GM12878 (cell line): ENCODE results near the gene DNAJC22. TPM values are rescaled to one million over a fixed set of nuclear protein-coding genes. Genes with fewer than 3 reads are reported as not detected.

Source experiments
- ATAC-seq: fragments of 200-7000 bp; cut with Tn5 transposase; 3 replicates; pipeline ENCODE4 v1.9.1; 2020; ENCODE audit warnings: mild to moderate bottlenecking, moderate library complexity
- BruUV-seq: library from RNA; stranded (reverse); fragments of 400-500 nt; replicated peaks from 2 replicates; lab custom pipeline; 2021; lab: Mats Ljungman, UMichigan
- CTCF ChIA-PET: fragments of 300-600 bp; sonication (Branson Sonifier 250); formaldehyde crosslinking; extraction: SDS; loops from one replicate; lab custom pipeline; 2021; ENCODE audit warnings: inconsistent platforms; lab: Yijun Ruan, JAX
- POLR2A ChIA-PET: fragments of 350-600 bp; formaldehyde crosslinking; extraction: SDS; loops from one replicate; lab custom pipeline; 2021; ENCODE audit warnings: inconsistent platforms; lab: Charles Lee
- RAD21 ChIA-PET: fragments of 300-600 bp; sonication (Branson Sonifier 250); formaldehyde crosslinking; loops from one replicate; lab custom pipeline; 2023; ENCODE audit warnings: antibody characterized with exemption; ENCODE audit not compliant: unreplicated experiment; lab: Charles Lee
- SMC1A ChIA-PET: fragments of 300-600 bp; sonication (Branson Sonifier 250); formaldehyde crosslinking; loops from one replicate; lab custom pipeline; 2023; ENCODE audit not compliant: unreplicated experiment, uncharacterized antibody; lab: Charles Lee
- DNase-seq: peaks from one replicate; pipeline ENCODE4 v3.0.0-alpha.2; 2011; ENCODE audit warnings: low read depth, low spot score
- FAIRE-seq: peaks from 3 replicates; lab custom pipeline; 2011; peaks lifted over from hg19 to GRCh38; lab: Jason Lieb, UNC
- H2AFZ ChIP-seq: 2 replicates; pipeline ENCODE4 v1.6.0; 2011; ENCODE audit warnings: low read depth, low read length, control low read depth; ENCODE audit not compliant: control insufficient read depth
- H3K27ac ChIP-seq: 2 replicates; pipeline ENCODE4 v1.5.1; 2011; ENCODE audit warnings: control low read depth; ENCODE audit not compliant: control insufficient read depth, insufficient read depth
- H3K27me3 ChIP-seq, 2 experiments: replicated peaks in 1 of 2; 2 replicates each; pipeline versions ENCODE4 v1.6.0 to v1.6.1; 2011; ENCODE audit warnings: low read length in 1 of 2; ENCODE audit not compliant: control insufficient read depth in 2 of 2, insufficient read depth in 2 of 2
- H3K36me3 ChIP-seq, 2 experiments: 2 replicates each; pipeline ENCODE4 v1.5.1; 2011; ENCODE audit warnings: low read length in 1 of 2; ENCODE audit not compliant: control insufficient read depth in 2 of 2, insufficient read depth in 2 of 2
- H3K4me1 ChIP-seq: 2 replicates; pipeline ENCODE4 v1.6.1; 2011; ENCODE audit warnings: mild to moderate bottlenecking, low read length, moderate library complexity, mixed read lengths; ENCODE audit not compliant: control insufficient read depth, insufficient read depth
- H3K4me2 ChIP-seq: 2 replicates; pipeline ENCODE4 v1.6.0; 2011; ENCODE audit warnings: control low read depth; ENCODE audit not compliant: control insufficient read depth, insufficient read depth
- H3K4me3 ChIP-seq: fragments of 200-600 bp; sonication (generic); 2 replicates; pipeline ENCODE4 v1.5.1; 2016
- H3K79me2 ChIP-seq: 2 replicates; pipeline ENCODE4 v1.6.0; 2011; ENCODE audit warnings: low read length; ENCODE audit not compliant: control insufficient read depth, insufficient read depth
- H3K9ac ChIP-seq: 2 replicates; pipeline ENCODE4 v1.8.0; 2011; ENCODE audit warnings: low read length, control low read depth, mixed read lengths; ENCODE audit not compliant: control insufficient read depth, insufficient read depth
- H3K9me3 ChIP-seq: replicated peaks from 3 replicates; pipeline ENCODE4 v1.5.1; 2011; ENCODE audit warnings: mild to moderate bottlenecking, low read length; ENCODE audit not compliant: control insufficient read depth, insufficient read depth
- H4K20me1 ChIP-seq: 2 replicates; pipeline ENCODE4 v1.6.0; 2011; ENCODE audit not compliant: control insufficient read depth, insufficient read depth
- BRCA1 ChIP-seq: IDR thresholded peaks from 2 replicates; pipeline ENCODE4 v1.6.1; 2011; ENCODE audit warnings: low read depth, low read length, improper control_type of control experiment
- CREB1 ChIP-seq: IDR thresholded peaks from 2 replicates; pipeline ENCODE4 v1.6.1; 2012; ENCODE audit warnings: low read depth, mild to moderate bottlenecking, inconsistent platforms
- ETV6 ChIP-seq, 2 experiments: fragments of 450-650 bp in 1 of 2; IDR thresholded peaks in 1 of 2; conservative IDR thresholded peaks in 1 of 2; 2 replicates each; pipeline ENCODE4 v1.6.1; 2014; ENCODE audit warnings: antibody characterized with exemption in 1 of 2, borderline replicate concordance in 1 of 2, low read depth in 1 of 2, mild to moderate bottlenecking in 1 of 2, moderate library complexity in 1 of 2
- EZH2 ChIP-seq: IDR thresholded peaks from 2 replicates; pipeline ENCODE4 v1.6.1; 2012; ENCODE audit warnings: low read depth, mild to moderate bottlenecking, control low read depth, inconsistent platforms, low read length, borderline replicate concordance; ENCODE audit not compliant: control insufficient read depth
- HDGF ChIP-seq: fragments of 450-650 bp; IDR thresholded peaks from 2 replicates; pipeline ENCODE4 v1.6.1; 2016; ENCODE audit warnings: antibody characterized with exemption
- JUNB ChIP-seq: IDR thresholded peaks from 2 replicates; pipeline ENCODE4 v1.6.1; 2016; ENCODE audit warnings: antibody characterized with exemption, mild to moderate bottlenecking
- MYB ChIP-seq: fragments of 150-350 bp; IDR thresholded peaks from 2 replicates; pipeline ENCODE4 v1.6.1; 2014; ENCODE audit warnings: mild to moderate bottlenecking, low read depth, low read length, borderline replicate concordance
- STAT3 ChIP-seq: IDR thresholded peaks from 2 replicates; pipeline ENCODE4 v1.6.1; 2011; ENCODE audit warnings: low read depth, low read length, improper control_type of control experiment
- YY1 ChIP-seq: IDR thresholded peaks from 2 replicates; pipeline ENCODE4 v1.6.1; 2011; ENCODE audit warnings: low read depth, mild to moderate bottlenecking, low read length
- WGBS: methylation state at CpG from one replicate; pipeline ENCODE4 v1.1.6; 2016; ENCODE audit warnings: low lambda C conversion rate; ENCODE audit not compliant: insufficient replicate concordance, insufficient coverage; ENCODE audit errors: missing lambda C conversion rate; 5-methylcytosine and 5-hydroxymethylcytosine counted together
- in situ Hi-C: fragments of 300-500 bp; cut with MboI; formaldehyde crosslinking; loops from 9 replicates; pipeline ENCODE4 v1.14.3; 2018; ENCODE audit warnings: mixed read lengths
- intact Hi-C: fragments of 100-400 bp; cut with micrococcal nuclease; formaldehyde crosslinking; loops from one replicate; pipeline ENCODE4 v1.14.2; 2022; ENCODE audit not compliant: unreplicated experiment
- polyA plus RNA-seq, 11 experiments: library from polyadenylated mRNA; depleted of rRNA in 4 of 11; unstranded in 6 of 11; stranded (reverse) in 5 of 11; fragments of >200 nt; fragmentation: Nextera tagmentation in 4 of 11; fragmentation: Illumina TruSeq in 1 of 11; extraction: Ambion mirVana in 4 of 11; extraction: Trizol in 1 of 11; gene quantifications; 1 replicate in 1 of 11; 2 replicates in 10 of 11; pipeline versions ENCODE4 v1.2.1 to v1.2.3, GENCODE V29; 2011 to 2016; ENCODE audit warnings: inconsistent platforms in 2 of 11, missing spikeins in 2 of 11, low read depth in 1 of 11
- total RNA-seq, 4 experiments: library from RNA; depleted of rRNA in 3 of 4; stranded (reverse); fragments of >200 nt in 3 of 4; fragmentation: Illumina TruSeq in 1 of 4; extraction: Trizol in 1 of 4; gene quantifications; 2 replicates each; pipeline versions ENCODE4 v1.2.1 to v1.2.3, GENCODE V29; 2013 to 2021
- TF ChIP-seq, protein P1 (sequence below): fragments of 450-650 bp; formaldehyde crosslinking; IDR thresholded peaks from 2 replicates; pipeline ENCODE4 v1.4.0; 2020; ENCODE audit warnings: mild to moderate bottlenecking, moderate library complexity
- TF ChIP-seq, protein P2 (sequence below), 3 experiments: IDR thresholded peaks in 2 of 3; conservative IDR thresholded peaks in 1 of 3; 2 replicates each; pipeline ENCODE4 v1.5.1; 2011; ENCODE audit warnings: low read depth in 3 of 3, low read length in 3 of 3, mild to moderate bottlenecking in 3 of 3, control low read depth in 2 of 3, moderate library complexity in 2 of 3, inconsistent platforms in 1 of 3, mixed read lengths in 1 of 3; ENCODE audit not compliant: control insufficient read depth in 2 of 3, insufficient read depth in 1 of 3; ENCODE audit errors: extremely low read depth in 1 of 3
- TF ChIP-seq, protein P3 (sequence below): fragments of 450-650 bp; IDR thresholded peaks from 2 replicates; pipeline ENCODE4 v1.6.1; 2018; ENCODE audit warnings: borderline replicate concordance, mild to moderate bottlenecking; ENCODE audit not compliant: partially characterized antibody
- TF ChIP-seq, protein P4 (sequence below): IDR thresholded peaks from 2 replicates; pipeline ENCODE4 v1.6.1; 2011; ENCODE audit warnings: mild to moderate bottlenecking, low read depth, low read length, moderate library complexity; ENCODE audit not compliant: insufficient replicate concordance

The DNAJC22 gene
- total and polyA plus RNA-seq, 10 of the 15 experiments (the other 5 are each of a cell fraction or from before 2014, with no cell fraction given) = 0.06 to 0.61 (median 0.13) TPM; not detected in 3

DNA sequence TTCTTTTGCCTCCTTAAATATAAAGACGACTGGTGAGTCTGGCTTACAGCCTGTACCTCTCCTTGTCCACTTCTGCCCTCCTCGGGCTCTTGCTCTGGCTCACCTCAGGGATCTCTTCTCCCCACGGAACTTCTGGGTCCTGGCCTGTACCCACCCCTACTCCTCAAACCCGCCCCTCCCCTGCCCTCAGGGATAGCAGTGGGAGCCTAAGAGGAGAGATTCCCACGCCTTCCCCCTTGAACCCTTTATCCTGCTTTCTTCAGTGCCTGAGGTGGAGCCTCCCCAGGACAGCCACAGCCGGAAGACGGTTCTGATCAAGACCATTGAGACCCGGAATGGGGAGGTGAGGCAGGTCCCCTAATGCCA lies 49.0 kb upstream of the DNAJC22 start:
- in situ Hi-C loops (no loop called here), intact Hi-C loops (no loop called here)
- no peak for ATAC-seq
- CTCF ChIA-PET = interaction anchor here (0.6 to 16.2 kb wide), 9 partner anchors 9 to 156 kb away, joined by 3 to 231 read pairs (median 6); partner anchors contain the start of genes DNAJC22 and TROAP
- no peak for FAIRE-seq
- no TSS peak for BruUV-seq
- Histone ChIP-seq H3K4me3 (no peak overlapping the region), H3K79me2 (no peaks in the 10 kb centered on the region), H3K9ac (no peak overlapping the region), H4K20me1 (no peaks in the 10 kb centered on the region), H2AFZ (no peak overlapping the region), H3K27me3 (peaks cover 19 to 20% of the 10 kb centered on the region in 2 experiments), H3K36me3 (no peaks in the 10 kb centered on the region), H3K4me1 (peaks cover 8% of the 10 kb centered on the region), H3K27ac (no peak overlapping the region), H3K9me3 (no peaks in the 10 kb centered on the region), H3K4me2 (peak overlapping the region; percentile 90)
- RAD21 ChIA-PET = interaction anchor here (1.0 to 1.7 kb wide), 5 partner anchors 9 to 60 kb away, joined by 4 to 8 read pairs (median 4); partner anchors contain the start of gene TROAP
- DNase-seq = no peak
- SMC1A ChIA-PET = interaction anchor here (1.0 kb wide), 1 partner anchor 9 kb away, joined by 4 read pairs; no protein-coding TSS in a partner anchor
- 10% methylated on average over 8 of the region's 8 CpGs for WGBS
- POLR2A ChIA-PET = no interaction called here
- TF ChIP-seq ETV6 (conservative IDR thresholded peaks at IDR 0.05 in 1 of 2, IDR thresholded peaks at IDR 0.05 in 1 of 2; ENCODE audit: borderline replicate concordance in 1 of 2, low read depth in 1 of 2) (no peak), STAT3 (no peak), BRCA1 (no peak), MYB (no peak), CREB1 (no peak), JUNB (no peak), HDGF (no peak), YY1 (no peak), EZH2 (no peak)
- TF ChIP-seq, protein P1, sequence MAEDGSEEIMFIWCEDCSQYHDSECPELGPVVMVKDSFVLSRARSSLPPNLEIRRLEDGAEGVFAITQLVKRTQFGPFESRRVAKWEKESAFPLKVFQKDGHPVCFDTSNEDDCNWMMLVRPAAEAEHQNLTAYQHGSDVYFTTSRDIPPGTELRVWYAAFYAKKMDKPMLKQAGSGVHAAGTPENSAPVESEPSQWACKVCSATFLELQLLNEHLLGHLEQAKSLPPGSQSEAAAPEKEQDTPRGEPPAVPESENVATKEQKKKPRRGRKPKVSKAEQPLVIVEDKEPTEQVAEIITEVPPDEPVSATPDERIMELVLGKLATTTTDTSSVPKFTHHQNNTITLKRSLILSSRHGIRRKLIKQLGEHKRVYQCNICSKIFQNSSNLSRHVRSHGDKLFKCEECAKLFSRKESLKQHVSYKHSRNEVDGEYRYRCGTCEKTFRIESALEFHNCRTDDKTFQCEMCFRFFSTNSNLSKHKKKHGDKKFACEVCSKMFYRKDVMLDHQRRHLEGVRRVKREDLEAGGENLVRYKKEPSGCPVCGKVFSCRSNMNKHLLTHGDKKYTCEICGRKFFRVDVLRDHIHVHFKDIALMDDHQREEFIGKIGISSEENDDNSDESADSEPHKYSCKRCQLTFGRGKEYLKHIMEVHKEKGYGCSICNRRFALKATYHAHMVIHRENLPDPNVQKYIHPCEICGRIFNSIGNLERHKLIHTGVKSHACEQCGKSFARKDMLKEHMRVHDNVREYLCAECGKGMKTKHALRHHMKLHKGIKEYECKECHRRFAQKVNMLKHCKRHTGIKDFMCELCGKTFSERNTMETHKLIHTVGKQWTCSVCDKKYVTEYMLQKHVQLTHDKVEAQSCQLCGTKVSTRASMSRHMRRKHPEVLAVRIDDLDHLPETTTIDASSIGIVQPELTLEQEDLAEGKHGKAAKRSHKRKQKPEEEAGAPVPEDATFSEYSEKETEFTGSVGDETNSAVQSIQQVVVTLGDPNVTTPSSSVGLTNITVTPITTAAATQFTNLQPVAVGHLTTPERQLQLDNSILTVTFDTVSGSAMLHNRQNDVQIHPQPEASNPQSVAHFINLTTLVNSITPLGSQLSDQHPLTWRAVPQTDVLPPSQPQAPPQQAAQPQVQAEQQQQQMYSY (CRISPR knock-in tag) = no peak
- TF ChIP-seq, protein P2, sequence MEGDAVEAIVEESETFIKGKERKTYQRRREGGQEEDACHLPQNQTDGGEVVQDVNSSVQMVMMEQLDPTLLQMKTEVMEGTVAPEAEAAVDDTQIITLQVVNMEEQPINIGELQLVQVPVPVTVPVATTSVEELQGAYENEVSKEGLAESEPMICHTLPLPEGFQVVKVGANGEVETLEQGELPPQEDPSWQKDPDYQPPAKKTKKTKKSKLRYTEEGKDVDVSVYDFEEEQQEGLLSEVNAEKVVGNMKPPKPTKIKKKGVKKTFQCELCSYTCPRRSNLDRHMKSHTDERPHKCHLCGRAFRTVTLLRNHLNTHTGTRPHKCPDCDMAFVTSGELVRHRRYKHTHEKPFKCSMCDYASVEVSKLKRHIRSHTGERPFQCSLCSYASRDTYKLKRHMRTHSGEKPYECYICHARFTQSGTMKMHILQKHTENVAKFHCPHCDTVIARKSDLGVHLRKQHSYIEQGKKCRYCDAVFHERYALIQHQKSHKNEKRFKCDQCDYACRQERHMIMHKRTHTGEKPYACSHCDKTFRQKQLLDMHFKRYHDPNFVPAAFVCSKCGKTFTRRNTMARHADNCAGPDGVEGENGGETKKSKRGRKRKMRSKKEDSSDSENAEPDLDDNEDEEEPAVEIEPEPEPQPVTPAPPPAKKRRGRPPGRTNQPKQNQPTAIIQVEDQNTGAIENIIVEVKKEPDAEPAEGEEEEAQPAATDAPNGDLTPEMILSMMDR (IDR thresholded peaks at IDR 0.05 in 2 of 3, conservative IDR thresholded peaks at IDR 0.05 in 1 of 3; ENCODE audit: control insufficient read depth in 2 of 3, extremely low read depth in 1 of 3, insufficient read depth in 1 of 3, low read depth in 3 of 3, low read length in 3 of 3) = no peak
- TF ChIP-seq, protein P3, sequence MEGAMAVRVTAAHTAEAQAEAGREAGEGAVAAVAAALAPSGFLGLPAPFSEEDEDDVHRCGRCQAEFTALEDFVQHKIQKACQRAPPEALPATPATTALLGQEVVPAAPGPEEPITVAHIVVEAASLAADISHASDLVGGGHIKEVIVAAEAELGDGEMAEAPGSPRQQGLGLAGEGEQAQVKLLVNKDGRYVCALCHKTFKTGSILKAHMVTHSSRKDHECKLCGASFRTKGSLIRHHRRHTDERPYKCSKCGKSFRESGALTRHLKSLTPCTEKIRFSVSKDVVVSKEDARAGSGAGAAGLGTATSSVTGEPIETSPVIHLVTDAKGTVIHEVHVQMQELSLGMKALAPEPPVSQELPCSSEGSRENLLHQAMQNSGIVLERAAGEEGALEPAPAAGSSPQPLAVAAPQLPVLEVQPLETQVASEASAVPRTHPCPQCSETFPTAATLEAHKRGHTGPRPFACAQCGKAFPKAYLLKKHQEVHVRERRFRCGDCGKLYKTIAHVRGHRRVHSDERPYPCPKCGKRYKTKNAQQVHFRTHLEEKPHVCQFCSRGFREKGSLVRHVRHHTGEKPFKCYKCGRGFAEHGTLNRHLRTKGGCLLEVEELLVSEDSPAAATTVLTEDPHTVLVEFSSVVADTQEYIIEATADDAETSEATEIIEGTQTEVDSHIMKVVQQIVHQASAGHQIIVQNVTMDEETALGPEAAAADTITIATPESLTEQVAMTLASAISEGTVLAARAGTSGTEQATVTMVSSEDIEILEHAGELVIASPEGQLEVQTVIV = no peak
- TF ChIP-seq, protein P4, sequence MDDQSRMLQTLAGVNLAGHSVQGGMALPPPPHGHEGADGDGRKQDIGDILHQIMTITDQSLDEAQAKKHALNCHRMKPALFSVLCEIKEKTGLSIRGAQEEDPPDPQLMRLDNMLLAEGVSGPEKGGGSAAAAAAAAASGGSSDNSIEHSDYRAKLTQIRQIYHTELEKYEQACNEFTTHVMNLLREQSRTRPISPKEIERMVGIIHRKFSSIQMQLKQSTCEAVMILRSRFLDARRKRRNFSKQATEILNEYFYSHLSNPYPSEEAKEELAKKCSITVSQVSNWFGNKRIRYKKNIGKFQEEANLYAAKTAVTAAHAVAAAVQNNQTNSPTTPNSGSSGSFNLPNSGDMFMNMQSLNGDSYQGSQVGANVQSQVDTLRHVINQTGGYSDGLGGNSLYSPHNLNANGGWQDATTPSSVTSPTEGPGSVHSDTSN = no peak
